GM12878 (cell line): ENCODE results near the gene CAMTA1. TPM values are rescaled to one million over a fixed set of nuclear protein-coding genes. Genes with fewer than 3 reads are reported as not detected.

Experiments used
- BHLHE40 ChIP-seq, 2 experiments: fragments of 450-650 bp in 1 of 2; IDR thresholded peaks; 2 replicates each; pipeline ENCODE4 v1.6.1; 2011 to 2017; ENCODE audit warnings: low read depth in 2 of 2, borderline replicate concordance in 1 of 2, improper control_type of control experiment in 1 of 2, low read length in 1 of 2, mild to moderate bottlenecking in 1 of 2
- CREM ChIP-seq: IDR thresholded peaks from 2 replicates; pipeline ENCODE4 v1.6.1; 2014; ENCODE audit warnings: antibody characterized with exemption, low read depth
- GABPA ChIP-seq: IDR thresholded peaks from 2 replicates; pipeline ENCODE4 v1.6.1; 2014; ENCODE audit warnings: antibody characterized with exemption, low read depth, mild to moderate bottlenecking, inconsistent platforms
- IRF3 ChIP-seq: fragments of 450-650 bp; IDR thresholded peaks from 2 replicates; pipeline ENCODE4 v1.6.1; 2014; ENCODE audit warnings: mild to moderate bottlenecking
- NBN ChIP-seq: fragments of 450-650 bp; IDR thresholded peaks from 2 replicates; pipeline ENCODE4 v1.6.1; 2016
- NR2F1 ChIP-seq: fragments of 450-650 bp; conservative IDR thresholded peaks from 2 replicates; pipeline ENCODE4 v1.6.1; 2017; ENCODE audit warnings: mild to moderate bottlenecking
- PAX8 ChIP-seq: fragments of 450-650 bp; IDR thresholded peaks from 2 replicates; pipeline ENCODE4 v1.6.1; 2017; ENCODE audit warnings: mild to moderate bottlenecking, moderate library complexity
- SMC3 ChIP-seq: IDR thresholded peaks from 2 replicates; pipeline ENCODE4 v1.6.1; 2011; ENCODE audit warnings: low read length, improper control_type of control experiment, borderline replicate concordance
- SPI1 ChIP-seq: IDR thresholded peaks from 2 replicates; pipeline ENCODE4 v1.6.1; 2011; ENCODE audit warnings: low read depth, mild to moderate bottlenecking, low read length, moderate library complexity, borderline replicate concordance; ENCODE audit not compliant: insufficient read depth
- TARDBP ChIP-seq: IDR thresholded peaks from 2 replicates; pipeline ENCODE4 v1.6.1; 2016; ENCODE audit warnings: borderline replicate concordance
- TCF3 ChIP-seq: IDR thresholded peaks from 2 replicates; pipeline ENCODE4 v1.6.1; 2012; ENCODE audit warnings: low read depth, mild to moderate bottlenecking, low read length, borderline replicate concordance; ENCODE audit not compliant: insufficient read depth
- ZNF687 ChIP-seq: fragments of 450-650 bp; IDR thresholded peaks from 2 replicates; pipeline ENCODE4 v1.6.1; 2017; ENCODE audit warnings: mild to moderate bottlenecking, moderate library complexity
- ZSCAN29 ChIP-seq: fragments of 450-650 bp; IDR thresholded peaks from 2 replicates; pipeline ENCODE4 v1.6.1; 2017; ENCODE audit warnings: mild to moderate bottlenecking, moderate library complexity
- polyA plus RNA-seq, 11 experiments: library from polyadenylated mRNA; depleted of rRNA in 4 of 11; unstranded in 6 of 11; stranded (reverse) in 5 of 11; fragments of >200 nt; fragmentation: Nextera tagmentation in 4 of 11; fragmentation: Illumina TruSeq in 1 of 11; extraction: Ambion mirVana in 4 of 11; extraction: Trizol in 1 of 11; gene quantifications; 1 replicate in 1 of 11; 2 replicates in 10 of 11; pipeline versions ENCODE4 v1.2.1 to v1.2.3, GENCODE V29; 2011 to 2016; ENCODE audit warnings: inconsistent platforms in 2 of 11, missing spikeins in 2 of 11, low read depth in 1 of 11
- total RNA-seq, 4 experiments: library from RNA; depleted of rRNA in 3 of 4; stranded (reverse); fragments of >200 nt in 3 of 4; fragmentation: Illumina TruSeq in 1 of 4; extraction: Trizol in 1 of 4; gene quantifications; 2 replicates each; pipeline versions ENCODE4 v1.2.1 to v1.2.3, GENCODE V29; 2013 to 2021
- TF ChIP-seq, protein P1 (sequence below): fragments of 150-350 bp; IDR thresholded peaks from 2 replicates; pipeline ENCODE4 v1.6.1; 2016; ENCODE audit warnings: low read depth, low read length
- TF ChIP-seq, protein P2 (sequence below): fragments of 450-650 bp; conservative IDR thresholded peaks from 2 replicates; pipeline ENCODE4 v1.6.1; 2017; ENCODE audit warnings: mild to moderate bottlenecking, moderate library complexity

Gene CAMTA1
- total and polyA plus RNA-seq, 10 of the 15 experiments (the other 5 are each of a cell fraction or from before 2014, with no cell fraction given) = 37.7 to 148 (median 76.4) TPM

GRCh38 chr1:7770997-7771822 is 986.0 kb downstream of the CAMTA1 start, which contains the start of gene VAMP3 (continued):
- TF ChIP-seq IRF3 = no peak
- TF ChIP-seq BHLHE40 (IDR thresholded peaks at IDR 0.05; ENCODE audit: borderline replicate concordance in 1 of 2, low read depth in 2 of 2, low read length in 1 of 2) = peak in 1 of 2 experiments; percentile 59; a peak in 2 of 4 replicates
- TF ChIP-seq SMC3 = no peak
- TF ChIP-seq, protein P1, sequence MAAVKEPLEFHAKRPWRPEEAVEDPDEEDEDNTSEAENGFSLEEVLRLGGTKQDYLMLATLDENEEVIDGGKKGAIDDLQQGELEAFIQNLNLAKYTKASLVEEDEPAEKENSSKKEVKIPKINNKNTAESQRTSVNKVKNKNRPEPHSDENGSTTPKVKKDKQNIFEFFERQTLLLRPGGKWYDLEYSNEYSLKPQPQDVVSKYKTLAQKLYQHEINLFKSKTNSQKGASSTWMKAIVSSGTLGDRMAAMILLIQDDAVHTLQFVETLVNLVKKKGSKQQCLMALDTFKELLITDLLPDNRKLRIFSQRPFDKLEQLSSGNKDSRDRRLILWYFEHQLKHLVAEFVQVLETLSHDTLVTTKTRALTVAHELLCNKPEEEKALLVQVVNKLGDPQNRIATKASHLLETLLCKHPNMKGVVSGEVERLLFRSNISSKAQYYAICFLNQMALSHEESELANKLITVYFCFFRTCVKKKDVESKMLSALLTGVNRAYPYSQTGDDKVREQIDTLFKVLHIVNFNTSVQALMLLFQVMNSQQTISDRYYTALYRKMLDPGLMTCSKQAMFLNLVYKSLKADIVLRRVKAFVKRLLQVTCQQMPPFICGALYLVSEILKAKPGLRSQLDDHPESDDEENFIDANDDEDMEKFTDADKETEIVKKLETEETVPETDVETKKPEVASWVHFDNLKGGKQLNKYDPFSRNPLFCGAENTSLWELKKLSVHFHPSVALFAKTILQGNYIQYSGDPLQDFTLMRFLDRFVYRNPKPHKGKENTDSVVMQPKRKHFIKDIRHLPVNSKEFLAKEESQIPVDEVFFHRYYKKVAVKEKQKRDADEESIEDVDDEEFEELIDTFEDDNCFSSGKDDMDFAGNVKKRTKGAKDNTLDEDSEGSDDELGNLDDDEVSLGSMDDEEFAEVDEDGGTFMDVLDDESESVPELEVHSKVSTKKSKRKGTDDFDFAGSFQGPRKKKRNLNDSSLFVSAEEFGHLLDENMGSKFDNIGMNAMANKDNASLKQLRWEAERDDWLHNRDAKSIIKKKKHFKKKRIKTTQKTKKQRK = no peak
- no peak for TF ChIP-seq NBN
- TF ChIP-seq PAX8 = no peak
- TF ChIP-seq TCF3 = no peak
- TF ChIP-seq CREM = peak; percentile 96
- TF ChIP-seq ZSCAN29 = no peak
- peak; percentile 77 for TF ChIP-seq NR2F1
- peak; percentile 41; the same call in 1 of the 2 replicates for TF ChIP-seq ZNF687
- TF ChIP-seq GABPA = peak; percentile 47; the same call in 1 of the 2 replicates
- TF ChIP-seq TARDBP = no peak
- TF ChIP-seq SPI1 = 0 out of 2 replicates have a peak, but pooled peaks have one; percentile 6
- TF ChIP-seq, protein P2, sequence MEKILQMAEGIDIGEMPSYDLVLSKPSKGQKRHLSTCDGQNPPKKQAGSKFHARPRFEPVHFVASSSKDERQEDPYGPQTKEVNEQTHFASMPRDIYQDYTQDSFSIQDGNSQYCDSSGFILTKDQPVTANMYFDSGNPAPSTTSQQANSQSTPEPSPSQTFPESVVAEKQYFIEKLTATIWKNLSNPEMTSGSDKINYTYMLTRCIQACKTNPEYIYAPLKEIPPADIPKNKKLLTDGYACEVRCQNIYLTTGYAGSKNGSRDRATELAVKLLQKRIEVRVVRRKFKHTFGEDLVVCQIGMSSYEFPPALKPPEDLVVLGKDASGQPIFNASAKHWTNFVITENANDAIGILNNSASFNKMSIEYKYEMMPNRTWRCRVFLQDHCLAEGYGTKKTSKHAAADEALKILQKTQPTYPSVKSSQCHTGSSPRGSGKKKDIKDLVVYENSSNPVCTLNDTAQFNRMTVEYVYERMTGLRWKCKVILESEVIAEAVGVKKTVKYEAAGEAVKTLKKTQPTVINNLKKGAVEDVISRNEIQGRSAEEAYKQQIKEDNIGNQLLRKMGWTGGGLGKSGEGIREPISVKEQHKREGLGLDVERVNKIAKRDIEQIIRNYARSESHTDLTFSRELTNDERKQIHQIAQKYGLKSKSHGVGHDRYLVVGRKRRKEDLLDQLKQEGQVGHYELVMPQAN = peak; percentile 93
